NCI-H774 (cell line): ENCODE data around the gene NT5C.

Experiments
- DNase-seq: peaks from one replicate; lab custom pipeline; 2025; lab: John Stamatoyannopoulos, UW

The NT5C gene

GRCh38 chr17:75116737-75117136 is 14.8 kb downstream of the NT5C start:
- no peak for DNase-seq

- DNase-seq = no peak
Observed at GRCh38 chr17:75115555-75115954, 16.0 kb downstream of the NT5C start.

GRCh38 chr17:75114552-75115314 is 16.8 kb downstream of the NT5C start:
- DNase-seq = no peak

- DNase-seq = peak; percentile 88
Observed at GRCh38 chr17:75113798-75114551, 17.6 kb downstream of the NT5C start.

- no peak for DNase-seq
Observed at GRCh38 chr17:75111777-75112335, 19.7 kb downstream of the NT5C start.

GRCh38 chr17:75110234-75110937 is 21.2 kb downstream of the NT5C start:
- DNase-seq = peak; percentile 29

GRCh38 chr17:75109407-75110233 is 21.9 kb downstream of the NT5C start, which contains the start of gene ARMC7:
Gene ARMC7 (plus strand): TSS chr17:75109969. CDS start chr17:75110289, 320 bp downstream.
- DNase-seq = peak; percentile 95

- no peak for DNase-seq
Observed at GRCh38 chr17:75109046-75109406, 22.5 kb downstream of the NT5C start.

GRCh38 chr17:75108193-75108592 is 23.3 kb downstream of the NT5C start:
- DNase-seq = no peak

GRCh38 chr17:75105126-75106080 is 26.1 kb downstream of the NT5C start:
- peak; percentile 78 for DNase-seq

- DNase-seq = no peak
Observed at GRCh38 chr17:75103601-75104554, 27.7 kb downstream of the NT5C start.

GRCh38 chr17:75102385-75102821 is 29.1 kb downstream of the NT5C start:
- no peak for DNase-seq

- no peak for DNase-seq
Observed at GRCh38 chr17:75099881-75100595, 31.5 kb downstream of the NT5C start.

GRCh38 chr17:75098861-75099260 is 32.7 kb downstream of the NT5C start:
- no peak for DNase-seq

GRCh38 chr17:75097865-75098264 is 33.7 kb downstream of the NT5C start:
- DNase-seq = no peak

GRCh38 chr17:75096082-75096625 is 35.4 kb downstream of the NT5C start:
- no peak for DNase-seq

- DNase-seq = no peak
Observed at GRCh38 chr17:75094871-75095399, 36.6 kb downstream of the NT5C start.
